ENCODE measurements around the gene EXOSC7.
"Not testable (repeated sequence)": the region's sequence is repeated elsewhere in the genome, so short reads cannot be mapped to it uniquely, and the experiment has no call there.

EXOSC7 gene

DNA sequence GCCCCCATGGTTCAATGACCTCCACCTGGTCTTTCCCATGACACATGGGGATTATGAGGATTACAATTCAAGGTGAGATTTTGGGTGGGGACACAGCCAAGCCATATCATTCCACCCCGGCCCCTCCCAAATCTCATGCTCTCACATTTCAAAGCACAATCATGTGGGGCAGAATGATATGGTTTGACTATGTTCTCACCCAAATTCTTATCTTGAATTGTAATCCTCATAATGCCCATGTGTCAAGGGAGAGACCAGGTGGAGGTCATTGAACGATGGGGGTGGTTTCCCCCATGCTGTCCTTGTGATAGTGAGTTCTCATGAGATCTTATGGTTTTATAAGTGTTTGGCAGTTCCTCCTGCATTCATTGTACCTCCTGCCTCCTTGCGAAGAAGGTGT, 47.6 kb downstream of the EXOSC7 start:
- DNase-seq (ENCODE audit: low read depth) = no peak

DNA sequence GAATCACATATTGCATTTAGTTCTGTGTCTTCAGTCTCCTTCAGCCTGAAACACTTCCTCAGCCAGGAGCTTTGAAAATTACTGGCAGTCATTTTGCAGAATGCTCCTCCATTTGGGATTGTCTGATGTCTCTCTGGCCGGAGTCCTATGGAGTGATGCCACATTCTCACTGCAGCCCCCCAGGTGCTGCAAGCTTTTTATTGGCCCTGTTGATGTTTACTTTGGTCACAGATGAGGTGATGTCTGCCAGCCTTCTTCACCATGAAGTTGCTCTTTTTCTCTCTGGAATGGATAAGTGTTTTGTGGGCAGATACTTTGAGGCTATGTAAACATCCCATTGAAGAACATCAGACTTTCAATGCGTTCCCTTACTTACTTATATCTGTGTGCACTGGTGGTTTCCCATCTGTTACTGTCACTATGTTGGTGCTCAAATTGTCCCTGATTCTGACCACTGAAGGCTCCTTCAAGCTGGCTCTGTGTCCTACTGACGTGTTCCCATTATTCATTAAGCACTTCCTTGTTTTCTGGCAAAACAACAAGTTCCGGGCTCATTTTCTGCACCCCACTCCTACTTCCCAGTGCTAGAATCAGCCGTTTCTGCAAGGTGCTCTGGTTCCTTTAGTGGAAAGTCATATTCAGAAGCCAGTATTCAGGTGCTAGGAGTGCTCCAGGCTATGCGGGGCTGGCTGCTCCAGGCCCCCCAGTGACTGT, 48.7 kb downstream of the EXOSC7 start:
- DNase-seq (ENCODE audit: low read depth) = no peak

DNA sequence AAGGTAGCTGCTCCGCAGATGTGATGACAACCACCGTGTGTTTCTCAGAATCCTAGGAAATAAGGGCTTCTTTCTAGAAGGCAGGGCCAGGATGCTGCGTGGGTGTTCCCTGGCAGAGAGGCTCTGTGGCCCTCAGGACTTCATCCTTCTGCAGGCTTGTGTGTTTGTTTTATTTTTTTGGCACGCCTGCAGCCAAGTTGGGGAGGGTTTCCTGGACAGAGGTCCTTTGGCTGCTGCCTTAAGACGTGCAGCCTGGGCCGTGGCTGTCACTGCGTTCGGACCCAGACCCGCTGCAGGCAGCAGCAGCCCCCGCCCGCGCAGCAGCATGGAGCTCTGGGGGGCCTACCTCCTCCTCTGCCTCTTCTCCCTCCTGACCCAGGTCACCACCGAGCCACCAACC, 50.0 kb downstream of the EXOSC7 start, which contains the start of gene CLEC3B:
Gene CLEC3B, plus strand, starts transcription at position 266 of the 400 bp plus-strand sequence. Its CDS starts 60 bp downstream, at position 326.
- DNase-seq (ENCODE audit: low read depth) = no peak

DNA sequence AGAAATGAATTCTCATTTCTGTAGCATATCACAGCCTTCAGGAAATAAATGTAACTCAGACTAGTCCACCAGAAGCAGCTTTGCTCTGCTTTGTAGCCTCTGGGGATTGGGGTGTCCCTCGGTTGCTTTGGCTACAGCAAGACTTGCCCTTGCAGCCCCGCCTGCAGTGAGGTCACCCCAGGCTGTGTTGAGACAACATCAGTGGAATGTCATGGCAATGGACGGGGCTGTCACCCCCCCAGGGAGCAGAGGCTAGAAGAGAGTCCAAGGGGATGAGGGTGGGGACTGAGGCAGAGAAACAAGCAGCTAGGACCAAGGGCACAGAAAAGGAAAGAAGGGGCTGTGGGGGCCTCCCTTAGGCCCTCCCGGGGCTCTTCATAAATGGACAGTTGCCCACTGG, 50.9 kb downstream of the EXOSC7 start:
- DNase-seq (ENCODE audit: low read depth) = peak; percentile 85

DNA sequence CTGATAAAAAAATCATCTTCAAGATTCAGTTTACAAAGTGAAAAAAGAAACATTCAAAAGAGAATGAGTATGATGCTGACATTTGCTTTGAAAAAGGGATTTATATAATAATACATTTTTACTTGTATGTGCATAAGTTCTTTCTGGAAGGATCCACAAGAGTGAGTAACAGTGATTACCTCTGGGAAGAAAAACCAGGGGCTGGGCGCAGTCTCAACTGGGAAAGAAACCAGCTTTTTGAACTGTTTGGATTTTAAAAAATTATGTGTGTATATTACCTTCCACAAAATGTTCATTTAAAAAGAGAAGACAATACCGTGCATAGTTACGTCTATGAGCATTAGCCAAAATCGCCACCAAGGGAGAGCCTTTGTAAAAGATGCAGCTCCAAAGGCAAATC, 51.4 kb downstream of the EXOSC7 start:
- no peak for DNase-seq (ENCODE audit: low read depth)

GRCh38 chr3:45029216-45029615, 53.2 kb downstream of the EXOSC7 start:
- no peak for DNase-seq (ENCODE audit: low read depth)

DNA sequence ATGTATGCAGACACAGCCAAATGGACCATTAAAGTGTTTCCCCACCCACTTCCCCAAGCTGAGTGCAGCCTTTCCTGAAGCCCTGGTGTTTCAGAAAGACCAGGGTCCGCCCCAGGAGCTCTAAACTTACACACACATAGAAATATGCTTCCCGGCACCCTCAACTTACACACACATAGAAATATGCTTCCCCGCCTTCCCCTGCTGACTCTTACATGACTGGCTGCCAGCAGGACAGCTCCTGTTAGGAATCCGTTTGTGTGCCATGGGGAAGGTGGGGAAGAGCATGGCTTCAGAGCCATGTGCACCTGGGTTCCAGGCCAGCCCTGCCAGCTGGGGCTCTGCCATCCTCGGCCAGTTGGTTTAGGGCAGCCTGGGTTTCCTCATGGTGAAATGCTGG, 53.6 kb downstream of the EXOSC7 start:
- no peak for DNase-seq (ENCODE audit: low read depth)

- no peak for DNase-seq (ENCODE audit: low read depth)
Measured at GRCh38 chr3:45031531-45031930, 55.5 kb downstream of the EXOSC7 start.

- no peak for DNase-seq (ENCODE audit: low read depth)
Measured at GRCh38 chr3:45032113-45032512, 56.1 kb downstream of the EXOSC7 start.

DNA sequence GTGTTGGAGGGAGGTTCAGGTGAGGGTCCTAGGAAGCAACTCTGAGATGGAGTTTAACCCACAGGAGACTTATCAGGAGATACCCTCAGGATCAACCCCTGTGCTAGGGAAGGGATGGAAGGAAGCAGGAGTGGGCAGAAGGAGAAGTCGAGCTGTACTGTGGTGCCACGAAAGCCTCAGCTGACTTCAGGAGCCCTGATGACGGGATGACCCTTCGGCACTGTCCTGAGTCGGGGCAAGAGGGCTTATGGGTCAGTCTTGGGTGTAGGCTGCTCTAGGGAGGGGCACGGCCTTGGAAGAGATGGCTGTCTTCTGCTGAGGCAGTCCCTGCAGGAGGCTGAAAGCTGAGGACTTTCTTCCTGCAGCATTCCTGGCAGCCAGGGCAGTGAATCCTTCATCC, 57.7 kb downstream of the EXOSC7 start:
- no peak for DNase-seq (ENCODE audit: low read depth)

DNA sequence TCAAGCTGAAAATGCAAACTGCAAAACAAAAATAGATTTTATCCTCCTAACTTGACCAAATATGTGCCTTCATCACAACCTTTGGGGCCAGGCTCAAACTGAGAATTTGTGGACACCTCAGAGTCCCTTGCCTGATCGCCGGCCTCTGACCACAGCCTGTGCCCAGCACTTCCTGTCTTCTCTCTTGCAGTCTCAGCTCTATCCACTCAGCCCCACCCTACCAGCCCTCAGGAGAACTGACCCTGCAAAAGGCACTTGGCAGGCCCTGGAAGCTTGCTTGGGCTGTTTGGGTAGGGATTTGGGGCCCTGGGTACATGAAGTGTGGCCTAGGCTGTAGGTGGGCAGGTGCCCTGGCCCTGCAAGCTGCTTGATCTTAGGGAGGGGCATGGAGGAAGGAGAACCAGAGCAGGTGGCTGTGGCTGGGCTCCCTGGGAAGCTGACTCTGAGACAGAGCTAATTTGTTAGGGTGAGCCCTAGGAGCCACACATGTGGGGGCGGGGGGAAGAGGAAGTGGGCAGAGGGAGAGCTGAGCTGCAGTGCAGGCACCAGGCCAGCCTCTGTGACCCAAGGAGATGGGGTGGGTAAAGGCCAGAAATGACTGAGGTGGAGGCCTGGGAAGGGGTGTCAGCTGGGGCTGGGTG, 58.7 kb downstream of the EXOSC7 start:
- DNase-seq (ENCODE audit: low read depth) = no peak

GRCh38 chr3:45035441-45036301, 59.6 kb downstream of the EXOSC7 start:
- DNase-seq (ENCODE audit: low read depth) = no peak

- peak; percentile 87 for DNase-seq (ENCODE audit: low read depth)
Measured at GRCh38 chr3:45037720-45038455, 61.8 kb downstream of the EXOSC7 start.

DNA sequence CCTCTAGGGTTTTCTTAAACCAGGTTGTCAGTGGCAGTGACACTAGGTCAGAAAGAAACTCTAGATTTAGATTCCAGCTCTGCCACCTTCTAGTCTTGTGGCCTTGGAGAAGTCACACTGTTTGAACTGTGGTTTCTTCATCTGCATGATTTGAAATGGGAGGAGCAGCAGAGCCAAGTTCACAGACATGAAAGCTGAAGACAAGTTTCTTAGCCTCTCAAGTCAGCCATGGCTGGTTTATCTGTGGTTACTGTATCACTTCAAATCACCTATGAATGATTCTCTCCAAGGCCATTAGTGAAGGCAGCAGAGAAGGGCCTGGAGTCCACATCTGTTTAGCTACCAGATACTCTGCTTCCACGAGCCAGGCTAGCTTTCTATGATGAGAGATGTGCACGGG, 65.6 kb downstream of the EXOSC7 start:
- DNase-seq (ENCODE audit: low read depth) = no peak

DNA sequence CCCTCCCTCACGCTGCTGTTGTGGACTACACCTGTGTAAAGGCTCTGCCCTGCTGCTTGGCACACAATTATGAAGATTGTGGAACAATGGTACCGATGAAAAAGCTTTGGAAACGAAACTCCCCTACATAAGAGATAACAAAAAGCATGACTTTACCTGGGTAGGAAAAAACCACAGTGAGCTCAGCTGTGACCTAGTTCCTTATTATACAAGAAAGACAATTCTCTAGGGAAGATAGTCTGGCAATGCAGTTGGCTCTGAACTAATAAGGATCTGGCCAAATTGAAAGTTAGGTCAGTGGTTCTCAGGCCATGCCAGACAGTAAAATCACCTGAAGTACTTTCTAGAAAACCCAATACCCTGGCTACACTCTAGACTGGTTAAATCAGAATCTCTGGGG, 66.1 kb downstream of the EXOSC7 start:
- no peak for DNase-seq (ENCODE audit: low read depth)

DNA sequence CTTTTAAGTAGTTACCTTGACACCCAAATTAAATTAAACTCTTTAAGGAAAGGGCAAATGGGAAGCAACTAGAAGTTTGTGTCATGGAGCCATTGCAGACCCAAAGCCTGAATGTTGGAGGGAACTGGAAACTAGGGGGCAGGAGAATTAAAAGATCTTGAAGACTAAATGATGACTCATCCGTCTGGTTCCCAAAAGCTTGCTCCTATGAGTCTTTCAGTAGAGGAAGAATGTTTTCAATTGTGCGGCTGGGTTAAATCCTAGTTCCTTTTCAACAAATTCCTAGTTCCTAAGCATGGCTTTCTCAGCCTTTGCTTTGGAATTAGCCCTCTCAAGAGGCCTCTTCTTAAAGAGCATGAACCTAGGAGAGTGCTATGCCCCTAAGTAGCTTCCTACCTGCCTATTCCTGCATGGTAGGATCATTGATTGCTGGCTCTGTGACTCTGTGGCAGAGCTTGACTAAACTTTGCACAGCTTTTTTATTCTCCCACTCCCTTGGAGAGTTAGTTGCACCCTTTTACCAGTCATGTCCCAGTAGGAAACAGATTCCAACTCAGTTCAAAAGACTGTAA, 67.8 kb downstream of the EXOSC7 start:
- DNase-seq (ENCODE audit: low read depth) = peak; percentile 92

DNA sequence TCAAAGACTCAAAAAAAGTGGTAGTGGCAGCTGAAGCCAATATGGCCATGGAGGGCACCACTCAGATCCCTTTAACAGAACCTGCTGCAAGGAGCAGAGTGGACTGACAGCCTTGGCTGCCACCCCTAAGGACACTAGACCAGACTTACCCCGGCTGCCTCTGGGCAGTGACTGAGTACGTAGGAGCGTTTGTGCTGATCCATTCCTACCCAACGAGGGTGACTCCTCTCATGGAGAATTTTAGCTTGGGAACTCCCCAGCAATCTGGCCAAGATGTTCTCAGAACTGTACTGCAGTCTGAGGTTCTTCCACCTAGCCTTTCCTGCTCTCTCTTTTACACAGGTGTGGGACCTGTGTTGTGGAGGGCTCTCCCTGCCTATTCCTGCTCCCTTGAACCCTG, 72.2 kb downstream of the EXOSC7 start:
- DNase-seq (ENCODE audit: low read depth) = no peak

DNA sequence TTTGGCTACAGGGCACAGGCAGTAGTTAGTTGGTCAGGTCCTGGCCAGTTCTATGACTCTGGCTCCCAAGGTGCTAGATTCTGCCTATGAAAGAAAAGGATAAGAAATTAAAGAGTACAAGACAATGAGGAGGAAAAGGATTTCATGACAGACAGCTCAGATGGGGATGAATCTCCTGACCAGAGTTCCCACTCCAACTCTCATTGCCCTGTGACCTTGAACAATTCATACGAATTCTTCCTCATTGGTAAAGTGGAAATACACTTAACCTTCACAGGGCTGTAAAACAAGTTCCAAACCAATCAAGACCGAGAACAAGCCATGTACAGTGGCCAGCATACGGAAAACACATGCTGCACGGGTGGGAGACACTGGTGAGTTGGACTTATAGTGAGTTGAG, 73.8 kb downstream of the EXOSC7 start:
- DNase-seq (ENCODE audit: low read depth) = no peak

GRCh38 chr3:45051685-45052084, 75.6 kb downstream of the EXOSC7 start:
- no peak for DNase-seq (ENCODE audit: low read depth)

GRCh38 chr3:45053805-45054195, 77.8 kb downstream of the EXOSC7 start:
- not testable (repeated sequence) for DNase-seq (ENCODE audit: low read depth)

GRCh38 chr3:45054196-45054857, 78.3 kb downstream of the EXOSC7 start:
- peak; percentile 71 for DNase-seq (ENCODE audit: low read depth)
